Measurements from ENCODE around the gene TRMT61A.

Gene TRMT61A

GRCh38 chr14:103528587-103529382, at the start of gene TRMT61A:
TSS of gene TRMT61A (plus strand) at chr14:103529196. CDS start at chr14:103529979, 783 bp downstream.
- peak; percentile 76 for DNase-seq (ENCODE audit: low read depth, low spot score)

GRCh38 chr14:103480595-103480994, 48.4 kb upstream of the TRMT61A start:
- DNase-seq (ENCODE audit: low read depth, low spot score) = no peak

- DNase-seq (ENCODE audit: low read depth, low spot score) = no peak
Measured at GRCh38 chr14:103483600-103483999, 45.4 kb upstream of the TRMT61A start.

- DNase-seq (ENCODE audit: low read depth, low spot score) = no peak
Measured at GRCh38 chr14:103485504-103485903, 43.5 kb upstream of the TRMT61A start.

GRCh38 chr14:103488071-103488470, 40.9 kb upstream of the TRMT61A start:
- no peak for DNase-seq (ENCODE audit: low read depth, low spot score)

GRCh38 chr14:103488960-103489359, 40.0 kb upstream of the TRMT61A start:
- DNase-seq (ENCODE audit: low read depth, low spot score) = no peak

- no peak for DNase-seq (ENCODE audit: low read depth, low spot score)
Measured at GRCh38 chr14:103489621-103490020, 39.4 kb upstream of the TRMT61A start.

GRCh38 chr14:103491691-103492090, 37.3 kb upstream of the TRMT61A start:
- no peak for DNase-seq (ENCODE audit: low read depth, low spot score)

- no peak for DNase-seq (ENCODE audit: low read depth, low spot score)
Measured at GRCh38 chr14:103492156-103492925, 36.7 kb upstream of the TRMT61A start.

- DNase-seq (ENCODE audit: low read depth, low spot score) = peak; percentile 40
Measured at GRCh38 chr14:103495854-103496253, 33.1 kb upstream of the TRMT61A start.

- DNase-seq (ENCODE audit: low read depth, low spot score) = no peak
Measured at GRCh38 chr14:103496776-103497175, 32.2 kb upstream of the TRMT61A start.

- DNase-seq (ENCODE audit: low read depth, low spot score) = no peak
Measured at GRCh38 chr14:103499709-103500108, 29.3 kb upstream of the TRMT61A start.

GRCh38 chr14:103500148-103500990, 28.6 kb upstream of the TRMT61A start:
- peak; percentile 88 for DNase-seq (ENCODE audit: low read depth, low spot score)

- no peak for DNase-seq (ENCODE audit: low read depth, low spot score)
Measured at GRCh38 chr14:103501041-103501870, 27.7 kb upstream of the TRMT61A start.

GRCh38 chr14:103501921-103502669, 26.9 kb upstream of the TRMT61A start:
- no peak for DNase-seq (ENCODE audit: low read depth, low spot score)

- no peak for DNase-seq (ENCODE audit: low read depth, low spot score)
Measured at GRCh38 chr14:103502877-103503276, 26.1 kb upstream of the TRMT61A start.

- no peak for DNase-seq (ENCODE audit: low read depth, low spot score)
Measured at GRCh38 chr14:103503296-103503695, 25.7 kb upstream of the TRMT61A start.

GRCh38 chr14:103504991-103505565, 23.9 kb upstream of the TRMT61A start:
- DNase-seq (ENCODE audit: low read depth, low spot score) = peak; percentile 30

- no peak for DNase-seq (ENCODE audit: low read depth, low spot score)
Measured at GRCh38 chr14:103507751-103508150, 21.2 kb upstream of the TRMT61A start.
